A549 (cell line): ENCODE data around the gene GRK5.

Experiments
- ESRRA ChIP-seq: fragments of 150-350 bp; IDR thresholded peaks from 2 replicates; pipeline ENCODE4 v1.6.1; 2014; ENCODE audit warnings: mild to moderate bottlenecking, low read length, borderline replicate concordance
- HOXA7 ChIP-seq: fragments of 250-450 bp; sonication (Bioruptor Pico); IDR thresholded peaks from 2 replicates; pipeline ENCODE4 v1.5.0; 2020; ENCODE audit warnings: mild to moderate bottlenecking, moderate library complexity
- MAX ChIP-seq: IDR thresholded peaks from 2 replicates; pipeline ENCODE4 v1.6.1; 2012
- ZNF302 ChIP-seq: fragments of 250-450 bp; sonication (Bioruptor Pico); IDR thresholded peaks from 2 replicates; pipeline ENCODE4 v1.9.0; 2021; ENCODE audit warnings: inconsistent platforms, mild to moderate bottlenecking, moderate library complexity
- ZSCAN20 ChIP-seq: fragments of 250-450 bp; sonication (Bioruptor Pico); IDR thresholded peaks from 2 replicates; pipeline ENCODE4 v1.8.0; 2022; ENCODE audit warnings: mild to moderate bottlenecking, moderate library complexity
- TF ChIP-seq, protein P1 (sequence below): fragments of >200 bp; sonication (Bioruptor Twin); formaldehyde crosslinking; IDR thresholded peaks from 3 replicates; pipeline ENCODE4 v1.5.1; 2016

DNA sequence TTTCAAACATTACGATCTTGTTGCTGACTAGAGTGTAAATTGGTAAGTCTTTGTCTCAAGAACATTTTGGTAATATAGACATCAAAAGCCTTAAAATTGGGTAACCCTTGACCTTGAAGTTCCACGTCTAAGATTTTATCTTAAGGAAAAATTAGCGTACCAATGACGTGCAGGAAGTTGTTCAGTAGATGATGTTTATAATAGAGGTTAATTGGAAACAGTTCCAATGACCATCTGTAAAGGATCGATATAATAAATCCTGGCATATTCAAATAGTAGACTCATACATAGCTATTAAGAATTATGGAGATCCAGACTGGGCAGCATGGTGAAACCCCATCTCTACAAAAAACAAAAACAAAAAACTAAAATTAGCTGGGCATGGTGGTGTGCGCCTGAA, 20.5 kb downstream of the GRK5 start:
- TF ChIP-seq, protein P1, sequence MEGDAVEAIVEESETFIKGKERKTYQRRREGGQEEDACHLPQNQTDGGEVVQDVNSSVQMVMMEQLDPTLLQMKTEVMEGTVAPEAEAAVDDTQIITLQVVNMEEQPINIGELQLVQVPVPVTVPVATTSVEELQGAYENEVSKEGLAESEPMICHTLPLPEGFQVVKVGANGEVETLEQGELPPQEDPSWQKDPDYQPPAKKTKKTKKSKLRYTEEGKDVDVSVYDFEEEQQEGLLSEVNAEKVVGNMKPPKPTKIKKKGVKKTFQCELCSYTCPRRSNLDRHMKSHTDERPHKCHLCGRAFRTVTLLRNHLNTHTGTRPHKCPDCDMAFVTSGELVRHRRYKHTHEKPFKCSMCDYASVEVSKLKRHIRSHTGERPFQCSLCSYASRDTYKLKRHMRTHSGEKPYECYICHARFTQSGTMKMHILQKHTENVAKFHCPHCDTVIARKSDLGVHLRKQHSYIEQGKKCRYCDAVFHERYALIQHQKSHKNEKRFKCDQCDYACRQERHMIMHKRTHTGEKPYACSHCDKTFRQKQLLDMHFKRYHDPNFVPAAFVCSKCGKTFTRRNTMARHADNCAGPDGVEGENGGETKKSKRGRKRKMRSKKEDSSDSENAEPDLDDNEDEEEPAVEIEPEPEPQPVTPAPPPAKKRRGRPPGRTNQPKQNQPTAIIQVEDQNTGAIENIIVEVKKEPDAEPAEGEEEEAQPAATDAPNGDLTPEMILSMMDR, result no peak
- TF ChIP-seq ZSCAN20 (CRISPR knock-in tag) (no peak), ESRRA (no peak), ZNF302 (no peak), MAX (no peak), HOXA7 (CRISPR knock-in tag) (no peak)
